Fibroblast of lung (primary cell): ENCODE measurements around the gene NPSR1.

Experiments
- CTCF ChIP-seq, 2 donors: IDR thresholded peaks in 1 of 2; conservative IDR thresholded peaks in 1 of 2; 1 replicate in 1 of 2; 2 replicates in 1 of 2; pipeline ENCODE4 v1.5.1; 2011 to 2012; ENCODE audit warnings: low read length in 2 of 2, control low read depth in 1 of 2, inconsistent platforms in 1 of 2, low read depth in 1 of 2, mild to moderate bottlenecking in 1 of 2
- EZH2 ChIP-seq: IDR thresholded peaks from 2 replicates; pipeline ENCODE4 v1.5.1; 2012; ENCODE audit warnings: low read length, control low read depth, mild to moderate bottlenecking; ENCODE audit errors: missing control alignments

GRCh38 chr7:34844406-34844805 lies 186.4 kb downstream of the NPSR1 start:
- TF ChIP-seq CTCF (conservative IDR thresholded peaks at IDR 0.05 in 1 of 2, IDR thresholded peaks at IDR 0.05 in 1 of 2; ENCODE audit: low read depth in 1 of 2, low read length in 2 of 2): no peak
- TF ChIP-seq EZH2: no peak
